GM21737 (cell line): Measurements from ENCODE around the gene GPS2.

ENCODE experiments used
- ATAC-seq: cut with Tn5 transposase; IDR thresholded peaks from one replicate; pipeline ENCODE4 v1.9.1; 2021; ENCODE audit warnings: mild to moderate bottlenecking, moderate library complexity; ENCODE audit not compliant: unreplicated experiment

GPS2 gene

DNA sequence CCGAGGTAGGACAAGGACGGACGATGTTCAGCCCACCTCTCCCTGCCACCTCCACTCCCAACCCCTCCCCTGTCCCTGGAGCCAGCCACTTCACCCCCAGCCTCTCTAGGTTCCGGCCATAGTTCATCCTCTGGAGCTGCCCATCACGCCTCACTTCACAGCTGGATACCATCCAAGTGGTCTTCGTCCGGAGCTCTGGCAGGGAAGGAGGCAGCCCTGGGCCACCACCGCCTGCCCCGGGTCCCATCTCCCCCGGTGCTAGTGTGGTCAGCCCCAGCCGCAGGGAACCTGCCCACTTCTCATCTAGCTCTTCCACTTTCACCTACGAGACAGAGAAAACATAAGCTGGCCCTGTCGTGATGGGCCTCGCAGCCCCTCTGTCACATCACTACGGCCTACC lies 6.3 kb upstream of the GPS2 start:
- ATAC-seq = no peak

DNA sequence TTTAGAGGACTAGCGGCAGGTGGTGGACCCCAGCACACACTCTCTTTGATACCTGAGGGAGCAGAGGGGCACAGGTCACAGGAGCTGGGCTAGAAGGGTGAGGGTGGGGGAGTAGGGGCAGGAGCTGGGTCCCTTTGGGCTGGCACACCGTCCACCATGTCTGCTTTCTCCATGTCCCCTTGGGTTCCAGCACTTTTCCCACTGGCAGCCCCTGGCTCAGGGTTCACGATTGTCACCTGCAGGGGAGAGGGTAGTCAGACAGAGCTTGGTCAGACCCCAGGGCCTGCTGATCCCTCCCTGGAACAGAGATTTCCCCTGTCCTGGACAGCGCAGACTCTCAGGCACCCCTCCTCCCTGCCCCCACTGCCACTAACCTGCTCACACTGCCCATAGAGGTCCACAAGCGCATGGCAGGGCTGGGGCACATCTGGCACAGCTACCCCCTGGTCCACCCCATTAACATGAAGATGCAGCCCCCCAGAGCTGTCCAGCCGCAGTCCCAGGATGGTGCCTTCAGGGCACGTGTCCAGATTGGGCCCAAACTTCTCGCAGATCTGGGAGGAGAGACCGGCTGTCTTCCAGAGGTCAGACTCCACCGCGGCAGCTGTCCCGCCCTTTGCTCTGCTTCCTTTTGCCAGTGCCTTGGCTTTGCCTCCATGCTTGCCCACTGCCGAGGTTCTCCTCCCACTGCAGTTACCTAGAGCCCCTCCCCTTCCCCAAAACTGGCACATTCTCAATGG lies 3.1 kb upstream of the GPS2 start:
- no peak for ATAC-seq

DNA sequence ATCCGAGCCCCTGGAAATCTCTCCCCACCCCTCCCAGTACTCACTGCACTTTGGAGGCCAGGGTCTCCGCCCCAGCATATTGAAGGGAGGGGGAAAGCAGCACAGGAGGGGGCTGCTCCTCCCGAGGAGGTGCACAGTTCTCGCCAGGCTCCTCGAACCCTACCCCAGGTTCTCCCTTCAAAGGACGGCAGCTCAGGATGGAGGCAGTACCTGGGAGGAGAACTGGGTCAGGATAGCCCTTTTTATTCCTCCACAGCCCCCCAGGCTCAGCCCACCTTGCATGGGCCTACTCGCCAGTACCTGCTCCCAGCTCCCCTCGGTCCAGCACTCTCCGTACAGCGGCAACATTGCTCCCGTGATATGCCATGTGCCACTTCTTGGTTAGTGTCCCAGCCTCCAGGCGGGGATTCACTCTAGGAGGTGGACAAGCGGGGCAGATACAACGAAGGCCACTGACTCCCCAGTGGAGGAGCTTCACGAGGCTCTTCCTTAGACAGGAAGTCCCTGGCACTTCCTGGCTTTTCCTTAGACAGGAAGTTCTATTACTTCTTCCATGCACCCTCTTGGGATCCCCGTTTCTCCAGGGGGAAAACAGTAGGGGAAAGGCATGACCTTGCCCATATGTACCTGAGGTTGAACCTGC lies 2.1 kb upstream of the GPS2 start:
- no peak for ATAC-seq

DNA sequence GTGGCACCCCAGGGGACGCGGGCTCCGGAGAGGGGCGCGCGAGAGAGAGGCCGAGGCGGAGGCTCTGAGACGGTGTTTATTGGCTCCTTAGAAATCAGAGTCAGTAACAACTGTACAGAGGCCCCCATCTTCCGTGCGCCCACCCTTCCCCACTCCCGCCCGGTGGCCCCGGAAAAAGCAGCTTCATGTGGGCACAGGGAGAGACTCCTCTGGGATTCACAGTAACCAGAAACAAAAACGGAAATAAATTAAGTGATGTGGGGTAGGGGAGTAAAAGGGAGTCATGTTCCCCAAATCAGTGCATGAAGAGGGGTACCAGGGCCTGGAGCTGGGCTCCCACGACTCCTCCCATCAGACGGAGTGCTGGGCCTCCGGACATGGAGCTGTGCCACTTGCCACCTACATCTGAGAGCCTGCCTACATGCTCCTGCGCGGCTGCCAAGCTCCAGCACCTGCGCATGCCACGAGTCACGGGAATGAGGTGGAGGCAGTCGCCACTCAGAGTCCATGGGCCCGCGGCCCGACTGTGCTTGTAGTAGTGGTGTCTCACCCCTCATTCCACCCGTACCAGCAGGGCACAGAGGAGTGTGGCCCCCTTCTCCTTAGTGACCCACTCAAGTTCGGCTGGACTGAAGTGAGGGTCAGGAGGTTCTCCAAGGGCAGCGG lies 543 bp upstream of the GPS2 start:
- no peak for ATAC-seq

DNA sequence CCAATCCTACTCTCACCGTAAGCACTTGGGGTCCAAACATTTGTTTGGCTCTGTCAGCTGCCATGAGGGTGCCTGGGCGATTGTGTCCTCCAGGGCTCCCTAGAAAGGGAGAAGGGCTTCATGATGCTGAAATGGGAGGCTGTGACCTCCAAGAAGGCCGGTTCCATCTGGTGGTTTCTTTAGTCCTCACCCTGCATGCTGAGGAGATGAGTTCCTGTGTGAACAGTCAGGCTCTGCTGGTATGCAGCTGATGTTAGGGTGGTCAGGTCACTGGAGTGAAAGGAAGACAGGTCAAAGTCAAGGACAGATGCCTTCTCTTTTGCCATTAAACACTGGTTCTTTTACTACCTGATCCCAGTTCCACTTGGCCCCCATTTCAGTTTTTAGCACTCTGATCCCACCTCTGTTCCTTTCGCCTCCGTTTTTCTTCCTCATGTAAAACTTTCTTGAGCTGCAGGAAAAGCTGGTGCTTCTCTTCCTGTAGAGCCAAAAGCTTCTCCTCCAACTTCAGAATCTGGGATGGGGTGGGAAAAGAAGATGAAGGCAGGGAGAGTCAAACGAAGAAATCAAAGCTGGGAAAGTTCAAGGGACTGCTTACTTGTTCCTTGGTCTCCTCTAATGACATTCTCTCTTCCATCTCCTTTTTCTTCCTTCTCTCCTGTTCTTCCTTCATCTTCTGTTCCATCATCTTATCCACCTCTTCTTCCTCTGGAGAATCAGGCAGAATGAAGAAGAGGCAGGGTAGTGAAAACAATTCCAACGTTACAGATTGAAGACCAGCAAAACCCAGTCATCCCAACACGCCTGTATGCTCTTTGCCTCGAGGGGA lies 1.1 kb downstream of the GPS2 start:
- no peak for ATAC-seq

DNA sequence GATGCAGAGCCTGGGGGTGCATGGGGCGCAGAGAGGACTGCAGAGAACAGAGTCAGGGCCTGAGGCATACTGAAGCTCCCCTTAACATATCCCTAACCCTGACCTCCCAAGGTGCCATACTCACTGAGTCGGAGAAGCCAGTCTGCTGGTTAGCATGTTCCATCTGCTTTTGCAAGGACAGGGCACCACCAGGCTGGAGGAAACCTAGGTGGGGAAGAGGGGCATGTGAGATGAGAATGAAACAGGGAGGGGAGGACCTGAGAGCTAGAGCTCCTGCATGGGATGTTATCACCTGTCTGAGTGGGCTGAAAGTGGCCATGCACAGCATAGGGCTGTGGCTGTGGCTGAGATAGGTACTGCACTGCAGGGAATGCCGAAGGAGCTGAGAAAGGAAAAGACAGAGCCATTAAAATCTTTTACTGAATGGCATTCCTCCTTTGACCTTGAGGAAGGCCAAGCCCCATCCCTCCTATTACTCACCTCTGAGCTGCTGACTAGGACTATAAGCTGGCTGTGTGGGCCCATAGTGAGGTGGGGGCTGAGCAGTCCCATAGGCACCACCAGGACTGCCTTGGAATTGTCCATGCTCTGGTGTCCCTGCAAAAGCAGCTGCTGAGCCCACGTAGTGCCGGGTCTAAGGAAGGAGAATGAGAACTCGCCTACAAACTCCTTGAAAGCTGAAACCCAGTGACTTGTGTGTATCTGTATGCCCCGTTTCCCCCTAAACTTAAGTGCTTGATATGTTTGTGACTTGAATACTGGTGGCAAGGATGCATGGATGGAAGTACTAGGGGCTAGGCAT lies 1.9 kb downstream of the GPS2 start:
- ATAC-seq = no peak

DNA sequence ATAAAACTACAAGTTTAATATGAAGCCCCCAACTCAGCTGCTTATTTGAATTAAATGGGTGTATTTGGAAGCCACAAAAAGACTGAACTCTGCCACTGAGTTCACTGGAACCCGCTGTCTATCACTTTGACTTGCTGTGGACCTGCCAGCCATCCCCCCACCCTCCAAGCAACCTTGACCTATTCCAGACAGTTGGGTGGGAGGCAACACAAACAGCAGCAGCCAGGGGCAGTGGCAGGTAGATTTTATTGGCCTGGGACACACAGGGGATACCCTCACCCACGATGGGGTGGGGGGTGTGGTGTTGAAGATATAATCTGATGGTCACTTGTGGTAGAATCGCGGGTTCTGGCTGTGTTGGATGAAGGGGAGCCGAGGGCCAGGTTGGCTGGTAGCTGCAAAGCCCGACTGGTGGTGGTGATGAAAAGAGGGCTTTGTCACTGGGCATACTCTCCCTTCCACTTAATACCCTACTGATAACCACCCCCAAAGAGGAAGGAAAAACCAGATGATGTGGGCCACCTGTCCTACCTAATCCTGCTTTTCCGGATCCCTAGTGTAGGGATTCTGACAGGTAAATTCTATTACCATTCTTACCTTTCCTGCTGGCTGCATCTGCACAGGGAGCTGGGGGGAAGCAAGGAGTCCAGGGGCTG lies 2.6 kb downstream of the GPS2 start:
- no peak for ATAC-seq

DNA sequence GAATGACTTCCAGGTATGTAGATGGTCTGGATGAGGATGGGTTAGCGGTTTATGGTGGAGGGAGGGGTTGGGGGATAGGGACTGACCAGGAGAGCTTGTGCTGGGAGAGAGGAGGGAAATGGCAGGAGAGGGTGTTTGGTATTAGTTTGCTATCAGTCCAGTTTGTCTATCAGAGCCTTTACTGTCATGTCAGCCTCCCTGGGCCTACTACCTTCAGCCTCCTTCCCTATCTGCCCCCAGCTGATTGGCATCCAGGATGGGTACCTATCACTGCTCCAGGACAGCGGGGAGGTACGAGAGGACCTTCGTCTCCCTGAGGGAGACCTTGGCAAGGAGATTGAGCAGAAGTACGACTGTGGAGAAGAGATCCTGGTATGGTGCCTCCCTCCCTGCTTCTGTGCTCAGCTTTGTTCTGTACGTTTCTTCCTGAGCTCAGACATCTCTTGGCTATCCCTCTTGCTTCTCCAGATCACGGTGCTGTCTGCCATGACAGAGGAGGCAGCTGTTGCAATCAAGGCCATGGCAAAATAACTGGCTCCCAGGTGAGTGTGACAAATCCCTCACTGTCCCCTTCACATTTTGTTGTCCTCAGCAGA lies 4.0 kb downstream of the GPS2 start:
- ATAC-seq = no peak

DNA sequence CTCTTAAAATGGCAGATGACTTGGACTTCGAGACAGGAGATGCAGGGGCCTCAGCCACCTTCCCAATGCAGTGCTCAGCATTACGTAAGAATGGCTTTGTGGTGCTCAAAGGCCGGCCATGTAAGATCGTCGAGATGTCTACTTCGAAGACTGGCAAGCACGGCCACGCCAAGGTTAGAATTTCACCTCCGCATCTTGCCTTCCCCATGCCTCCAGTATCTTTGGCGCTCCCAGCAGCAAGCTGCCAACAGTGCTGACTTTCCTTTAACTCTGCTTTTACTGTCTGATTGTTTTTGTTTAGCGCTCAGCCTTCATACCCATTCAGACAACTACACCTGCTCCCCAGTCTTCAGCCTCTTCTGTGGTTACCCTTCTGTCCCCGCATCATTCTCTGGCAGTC lies 5.5 kb downstream of the GPS2 start:
- ATAC-seq = no peak

DNA sequence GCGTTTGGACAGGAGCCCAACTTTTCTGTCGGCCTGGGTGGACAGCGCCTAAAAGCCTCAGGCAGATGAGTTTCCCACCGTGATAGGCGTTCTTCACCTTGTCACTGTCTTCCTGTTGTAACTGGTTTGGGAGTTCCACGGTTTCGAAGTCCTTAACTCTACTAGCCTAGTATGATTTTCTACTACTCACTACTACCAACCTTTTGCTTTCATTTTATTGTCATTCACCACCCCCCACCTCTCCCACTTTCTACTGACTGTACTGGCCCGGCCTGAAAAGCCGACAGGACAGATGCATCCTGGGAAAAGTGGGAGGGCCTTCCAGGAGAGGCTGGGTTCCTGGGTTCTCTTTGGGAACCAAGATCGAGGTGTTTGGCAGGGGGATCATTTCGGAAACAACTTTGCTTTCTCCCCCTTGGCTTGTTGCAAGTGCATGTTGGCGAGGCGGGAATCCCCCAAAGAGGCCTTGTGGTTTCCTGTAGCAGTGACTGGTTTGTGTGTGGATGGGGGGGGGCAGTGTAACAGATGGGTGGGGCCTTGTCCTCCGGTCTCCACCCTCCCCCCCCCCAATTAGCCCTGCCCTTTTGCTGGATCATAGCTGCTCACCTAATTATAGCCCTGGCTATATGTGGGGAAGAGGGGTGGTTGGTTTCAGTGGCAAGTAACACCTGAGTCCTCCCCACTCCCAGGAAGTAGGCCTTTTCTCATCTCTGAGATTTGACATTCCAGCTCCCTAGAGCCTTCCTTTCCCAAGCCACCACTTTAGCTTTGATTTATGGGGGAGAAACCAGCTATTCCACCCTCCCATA lies 6.3 kb downstream of the GPS2 start:
- ATAC-seq = peak; percentile 20

DNA sequence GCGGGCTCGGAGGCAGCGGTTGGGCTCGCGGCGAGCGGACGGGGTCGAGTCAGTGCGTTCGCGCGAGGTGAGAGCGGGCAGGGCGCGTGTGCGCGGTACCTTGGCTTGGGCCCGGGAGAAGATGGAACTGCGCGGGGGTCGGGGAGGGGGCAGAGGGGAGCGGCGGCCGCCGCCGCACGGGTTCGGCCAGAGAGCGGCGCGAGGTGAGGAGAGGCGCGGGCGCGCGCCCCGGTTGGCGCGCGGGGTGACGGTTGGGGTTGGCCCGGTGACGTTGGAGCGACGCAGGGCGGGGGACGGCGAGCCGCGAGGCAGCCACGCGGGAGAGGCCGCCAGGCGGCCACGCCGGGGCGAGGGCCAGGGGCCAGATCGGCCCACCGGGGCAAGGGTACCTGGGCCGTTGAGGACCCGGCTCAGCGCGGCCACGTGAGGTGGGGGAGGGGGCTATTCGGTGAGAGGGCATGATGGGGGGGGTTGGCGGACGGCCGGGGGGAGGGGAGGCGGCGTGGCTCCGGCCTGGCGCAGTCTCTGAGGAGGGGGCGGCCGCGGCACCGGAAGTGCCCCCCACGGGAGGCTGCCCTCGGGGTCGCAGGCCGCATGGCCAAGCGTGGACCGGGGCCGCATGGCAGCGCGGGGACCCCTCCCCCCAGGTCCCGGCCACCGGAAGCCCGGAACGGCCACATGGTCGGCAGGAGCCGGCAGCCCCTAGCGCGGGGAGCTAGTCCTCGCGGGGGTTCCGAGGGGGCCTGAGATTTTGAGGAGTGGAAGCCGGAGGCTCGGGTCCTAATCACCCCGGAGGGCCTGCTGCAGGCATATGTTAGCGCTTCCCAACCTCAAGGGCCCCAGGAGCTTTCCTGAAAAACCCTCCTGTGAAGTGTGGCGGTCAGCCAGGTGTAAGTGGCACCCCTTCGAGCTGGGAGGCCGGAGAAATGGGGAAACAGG lies 7.2 kb downstream of the GPS2 start:
- ATAC-seq = peak; percentile 2

DNA sequence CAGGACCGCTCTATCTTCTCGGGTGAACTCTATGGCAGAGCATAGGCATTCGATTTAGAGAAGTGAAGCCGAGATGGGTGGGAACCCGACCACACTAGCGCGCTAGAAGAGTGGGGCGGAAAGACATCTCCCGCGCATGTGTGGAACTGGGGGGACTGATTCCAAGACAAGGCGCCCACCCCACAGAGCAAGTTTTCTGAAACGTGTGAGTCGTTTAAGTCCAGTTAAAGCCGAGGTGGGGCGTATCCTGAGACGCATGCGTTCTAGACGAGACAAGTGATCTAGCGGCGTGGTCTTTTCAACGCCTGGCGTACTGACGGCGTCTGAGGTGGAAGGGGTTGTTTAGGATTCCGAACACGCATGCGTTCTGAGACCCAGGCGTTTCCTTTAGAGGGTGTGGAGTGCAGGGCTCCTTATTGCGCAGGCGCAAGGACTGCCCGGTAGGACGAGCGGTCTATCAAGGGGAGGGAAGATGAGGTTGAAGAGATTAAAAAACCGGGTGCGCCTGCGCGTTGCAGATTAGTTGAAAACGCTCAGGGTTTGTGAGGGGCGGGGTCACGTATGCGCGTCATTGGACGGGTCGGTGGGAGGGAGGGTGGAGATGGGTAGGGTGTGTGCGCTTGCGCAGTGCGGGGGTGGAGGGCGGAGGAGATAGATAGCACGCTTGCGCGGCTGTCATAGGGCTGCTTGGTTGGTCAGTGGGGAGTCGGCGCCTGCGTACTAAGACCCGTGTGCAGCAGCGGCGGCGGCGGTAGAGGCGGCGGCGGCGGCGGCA lies 8.1 kb downstream of the GPS2 start, which contains the start of gene EIF5A:
TSS of gene EIF5A (plus strand) at position 718 of the 775 bp plus-strand sequence. CDS start 2,008 bp downstream, outside the sequence.
- ATAC-seq = peak; percentile 67

DNA sequence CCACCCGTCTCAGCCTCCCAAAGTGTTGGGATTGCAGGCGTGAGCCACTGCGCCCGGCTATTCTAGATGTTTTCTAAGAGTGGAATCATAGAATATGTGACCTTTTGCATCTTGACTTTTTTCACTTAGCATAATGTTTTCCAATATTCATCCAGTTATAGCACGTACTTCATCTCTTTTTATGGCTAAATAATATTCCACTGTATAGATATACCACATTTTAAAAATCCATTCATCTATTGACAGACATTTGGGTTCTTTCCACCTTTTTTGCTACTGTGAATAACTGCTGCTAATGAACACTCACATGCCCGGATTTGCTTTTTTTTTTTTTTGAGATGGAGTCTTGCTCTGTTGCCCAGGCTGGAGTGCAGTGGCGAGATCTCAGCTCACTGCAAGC lies 11.0 kb downstream of the GPS2 start:
- ATAC-seq = no peak

DNA sequence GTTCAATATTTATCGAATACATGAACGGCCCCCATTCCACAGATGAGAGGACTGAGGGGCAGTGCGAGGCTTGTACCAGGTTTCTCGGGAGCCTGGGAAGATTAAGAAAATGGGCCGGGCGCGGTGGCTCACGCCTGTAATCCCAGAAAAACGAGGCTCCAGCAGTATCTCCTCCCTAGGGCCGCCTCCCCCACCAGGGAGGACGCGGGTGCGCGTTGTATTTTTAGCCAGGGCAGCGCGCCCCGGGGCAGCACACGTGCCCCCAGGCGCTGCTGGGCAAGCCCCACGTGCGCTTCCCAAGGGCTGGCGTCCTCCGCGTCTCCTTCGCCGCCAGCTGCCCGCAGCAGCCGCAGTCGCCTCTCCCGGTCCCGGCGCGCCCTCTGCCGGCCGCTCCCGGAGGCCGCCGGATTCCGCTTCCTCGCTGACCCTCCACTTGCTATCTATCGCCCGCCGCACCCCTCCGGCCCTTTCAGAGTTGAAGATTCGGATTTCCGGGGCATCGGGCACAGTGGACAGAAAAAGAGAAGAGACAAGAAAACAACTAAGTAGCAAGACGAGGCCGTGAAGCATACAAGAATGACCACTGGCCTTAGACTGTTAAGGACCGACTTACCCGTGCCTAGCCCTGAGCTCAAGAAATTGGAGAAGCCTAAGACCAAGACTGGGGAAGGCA lies 18.8 kb downstream of the GPS2 start:
- no peak for ATAC-seq

DNA sequence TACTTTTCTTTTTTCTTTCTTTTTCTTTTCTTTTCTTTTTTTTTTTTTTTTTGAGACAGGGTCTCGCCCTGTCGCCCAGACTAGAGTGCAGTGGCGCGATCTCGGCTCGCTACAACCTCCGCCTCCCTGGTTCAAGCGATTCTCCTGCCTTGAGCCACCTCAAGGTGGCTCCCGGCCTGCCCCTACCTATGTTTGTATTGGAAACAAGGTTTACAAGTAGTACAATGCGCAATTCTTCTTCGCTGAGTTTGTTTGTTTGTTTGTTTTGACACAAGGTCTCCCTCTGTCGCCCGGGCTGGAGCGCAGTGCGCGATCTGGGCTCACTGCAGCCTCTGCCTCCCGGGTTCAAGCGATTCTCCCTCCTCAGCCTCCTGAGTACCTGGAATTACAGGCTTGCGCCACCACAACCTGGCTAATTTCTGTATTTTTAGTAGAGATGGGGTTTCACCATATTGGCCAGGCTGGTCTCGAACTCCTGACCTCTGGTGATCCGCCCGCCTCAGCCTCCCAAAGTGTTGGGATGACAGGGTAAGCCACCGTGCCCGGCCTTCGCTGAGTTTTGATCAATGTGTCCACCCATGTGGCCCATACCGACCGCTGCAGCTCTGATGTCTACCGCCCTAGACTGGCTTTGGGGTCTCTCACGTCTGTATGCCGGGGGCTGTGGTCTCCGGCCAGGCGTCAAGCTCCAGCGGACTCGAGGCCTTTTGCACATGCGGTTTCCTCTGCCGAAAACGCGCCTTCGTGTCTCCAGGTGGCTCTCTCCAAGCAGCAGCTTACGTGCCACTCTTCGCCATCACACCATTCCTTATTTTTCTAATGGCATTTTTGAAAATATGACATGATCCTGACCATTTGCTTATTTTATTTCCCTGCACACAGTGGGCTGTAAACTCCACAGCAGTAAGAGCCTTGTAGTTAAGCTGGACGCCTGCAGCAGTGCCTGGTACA lies 19.7 kb downstream of the GPS2 start:
- ATAC-seq = no peak
